Stimulated activated CD4-positive, alpha-beta T cell treated with anti-CD3 and anti-CD28 coated beads, Interleukin-12 subunit alpha, Interleukin-12 subunit beta, amount 100 ng/mL, for 24 hours (primary cell): ENCODE measurements around the gene NME4.

ENCODE experiments used
- DNase-seq, 2 experiments: peaks; one replicate each; pipeline ENCODE4 v3.0.0-alpha.2; 2020; ENCODE audit warnings: low read depth in 2 of 2

Gene NME4

DNA sequence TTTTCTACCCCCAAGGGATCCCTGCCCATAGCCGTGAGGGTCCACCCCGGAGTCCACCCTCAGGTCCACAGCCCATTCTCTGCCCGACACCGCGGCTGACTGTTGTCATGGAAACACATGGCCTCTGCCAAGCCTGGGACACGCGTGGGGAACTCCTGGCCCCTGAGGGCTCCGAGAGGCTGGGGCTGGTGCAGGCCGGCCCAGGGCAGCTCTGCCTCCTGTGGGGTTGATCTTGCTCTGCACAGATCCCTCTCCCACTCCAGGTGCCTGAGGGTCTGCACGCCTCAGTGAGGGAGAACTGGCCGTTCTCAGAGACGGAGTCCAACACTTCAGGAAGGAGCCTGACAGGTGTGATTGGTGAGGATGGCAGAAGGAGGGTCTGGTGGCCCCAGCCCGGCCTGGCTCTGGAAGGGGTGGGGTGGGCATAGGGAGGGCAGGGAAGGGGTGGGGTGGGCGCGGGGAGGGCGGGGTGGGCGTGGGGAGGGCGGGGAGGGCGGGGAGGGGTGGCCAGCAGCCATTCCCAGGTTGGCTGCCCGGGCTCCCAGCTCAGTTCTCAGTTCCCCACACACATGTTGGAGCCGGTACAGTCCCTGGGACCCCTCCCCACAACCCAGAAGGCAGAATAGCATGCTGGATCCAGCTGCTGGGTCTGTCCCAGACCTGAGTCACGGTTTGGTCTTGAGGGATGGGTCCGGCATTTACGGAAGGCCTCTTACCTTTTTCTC is 33.1 kb upstream of the NME4 start:
- no peak for DNase-seq

DNA sequence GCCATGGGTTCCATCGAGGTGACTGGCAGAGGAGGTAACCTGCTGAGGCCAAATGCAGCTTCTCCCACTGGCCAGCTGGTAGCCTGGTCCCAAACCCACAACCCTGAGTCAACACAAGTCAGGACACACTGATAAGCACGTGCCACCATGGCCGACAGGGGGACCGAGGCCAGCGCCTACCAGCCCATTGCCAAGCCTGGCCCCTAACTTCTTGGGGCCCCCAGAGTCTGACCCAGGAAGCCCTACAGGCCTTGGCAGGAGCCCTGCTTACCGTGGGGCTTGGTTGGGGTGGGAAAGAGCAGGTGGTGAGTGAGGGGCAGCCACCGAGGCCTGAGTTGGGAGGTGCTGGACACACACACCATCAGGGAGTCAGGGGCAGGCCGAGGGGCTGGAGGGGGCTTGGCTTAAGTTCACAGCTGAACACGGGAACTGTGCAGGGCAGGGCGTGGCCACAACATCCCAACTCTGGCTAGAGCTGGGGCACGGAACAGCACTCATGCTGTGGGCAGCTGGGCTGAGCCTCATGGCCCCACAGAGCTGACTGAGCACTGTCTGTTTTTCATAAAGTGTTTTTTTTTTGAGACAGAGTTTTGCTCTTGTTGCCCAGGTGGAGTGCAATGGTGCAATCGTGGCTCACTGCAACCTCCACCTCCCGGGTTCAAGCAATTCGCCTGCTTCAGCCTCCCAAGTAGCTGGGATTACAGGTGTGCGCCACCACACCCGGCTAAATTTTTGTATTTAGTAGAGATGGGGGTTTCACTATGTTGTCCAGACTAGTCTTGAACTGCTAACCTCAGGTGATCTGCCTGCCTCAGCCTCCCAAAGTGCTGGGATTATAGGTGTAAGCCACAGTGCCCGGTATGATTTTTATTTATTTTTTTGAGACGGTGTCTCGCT is 32.2 kb upstream of the NME4 start:
- no peak for DNase-seq

DNA sequence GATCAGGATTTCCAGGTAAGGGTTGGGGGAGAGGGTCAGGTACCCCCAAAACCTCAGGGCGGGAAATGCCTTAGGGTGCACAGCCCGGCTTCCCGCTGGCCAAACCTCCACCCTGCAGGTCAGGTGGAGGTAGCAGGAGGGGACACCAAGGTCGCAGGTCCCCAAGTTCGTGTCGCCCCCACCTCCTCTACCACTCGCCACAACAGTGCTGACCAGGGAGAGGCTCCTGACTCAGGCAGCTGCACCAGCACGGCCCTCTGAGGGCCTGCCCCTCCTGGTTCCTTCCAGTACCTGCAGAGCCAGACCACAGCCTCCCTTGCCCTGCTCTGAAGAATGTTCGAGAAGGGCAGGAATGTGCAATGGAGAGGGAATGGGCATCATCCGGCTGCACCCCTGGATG is 30.5 kb upstream of the NME4 start:
- DNase-seq: no peak

DNA sequence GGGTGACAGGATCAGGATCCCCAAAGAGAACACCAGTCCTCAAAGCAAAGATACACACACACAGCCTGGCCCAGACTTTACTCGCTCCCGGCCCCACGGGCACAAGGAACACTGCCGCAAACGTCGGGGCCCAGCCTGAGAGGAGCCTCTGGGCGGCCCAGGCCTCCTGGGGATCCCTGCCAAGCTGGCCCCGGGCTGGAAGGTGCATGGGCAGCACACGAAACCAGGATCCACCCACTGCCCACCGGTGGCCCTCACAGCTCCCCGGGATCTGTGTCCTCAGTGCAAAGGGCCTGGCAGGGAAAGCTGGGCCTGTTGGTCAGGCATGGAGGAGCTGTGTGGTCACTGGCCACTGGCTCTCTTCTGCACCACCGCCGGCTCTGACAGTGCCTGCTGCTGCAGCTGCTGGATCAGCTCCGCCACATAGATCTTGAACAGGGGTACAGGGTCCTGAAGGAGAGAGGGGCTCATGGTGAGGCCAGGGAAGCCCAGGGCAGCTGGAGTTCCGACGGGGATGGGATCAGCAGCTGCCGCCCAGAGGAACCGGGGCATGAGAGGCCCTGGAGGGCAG is 29.6 kb upstream of the NME4 start:
- DNase-seq: no peak

DNA sequence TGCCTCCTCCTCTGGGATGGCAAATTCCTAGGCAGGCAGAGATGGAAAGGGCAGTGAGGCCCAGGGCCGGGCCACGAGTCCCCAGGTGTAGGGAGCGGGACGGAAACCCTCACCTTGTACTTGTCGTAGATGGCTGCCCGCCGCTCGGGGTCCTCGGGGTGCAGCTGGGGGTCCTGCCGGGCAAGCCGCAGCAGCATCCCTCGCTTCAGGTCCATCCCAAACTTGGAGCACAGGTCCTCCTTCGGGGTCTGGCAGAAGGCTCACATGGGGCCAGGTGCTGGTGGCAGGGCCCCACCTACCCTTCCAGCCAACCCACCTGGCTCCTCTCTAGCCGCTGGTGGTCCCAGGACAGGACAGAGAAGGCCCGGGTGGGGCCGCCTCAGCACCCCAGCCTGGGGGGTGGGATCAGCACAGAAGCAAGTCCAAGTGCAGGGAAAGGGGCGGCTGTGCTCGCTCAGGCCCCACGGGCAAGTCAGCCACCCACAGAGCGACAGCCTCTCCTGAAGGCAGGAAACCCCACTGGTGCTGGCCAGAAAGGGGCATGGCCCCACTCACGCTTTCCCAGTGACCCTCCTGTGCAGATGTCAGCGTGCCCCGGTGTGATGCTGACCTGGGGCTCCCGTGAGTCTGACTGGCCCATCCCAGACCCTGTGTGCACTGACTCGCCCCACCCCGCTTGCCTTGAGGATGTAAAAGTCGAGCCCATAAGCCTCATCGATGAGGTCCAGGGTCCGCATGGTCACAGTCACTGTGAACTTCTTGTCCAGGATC is 28.4 kb upstream of the NME4 start:
- no peak for DNase-seq

DNA sequence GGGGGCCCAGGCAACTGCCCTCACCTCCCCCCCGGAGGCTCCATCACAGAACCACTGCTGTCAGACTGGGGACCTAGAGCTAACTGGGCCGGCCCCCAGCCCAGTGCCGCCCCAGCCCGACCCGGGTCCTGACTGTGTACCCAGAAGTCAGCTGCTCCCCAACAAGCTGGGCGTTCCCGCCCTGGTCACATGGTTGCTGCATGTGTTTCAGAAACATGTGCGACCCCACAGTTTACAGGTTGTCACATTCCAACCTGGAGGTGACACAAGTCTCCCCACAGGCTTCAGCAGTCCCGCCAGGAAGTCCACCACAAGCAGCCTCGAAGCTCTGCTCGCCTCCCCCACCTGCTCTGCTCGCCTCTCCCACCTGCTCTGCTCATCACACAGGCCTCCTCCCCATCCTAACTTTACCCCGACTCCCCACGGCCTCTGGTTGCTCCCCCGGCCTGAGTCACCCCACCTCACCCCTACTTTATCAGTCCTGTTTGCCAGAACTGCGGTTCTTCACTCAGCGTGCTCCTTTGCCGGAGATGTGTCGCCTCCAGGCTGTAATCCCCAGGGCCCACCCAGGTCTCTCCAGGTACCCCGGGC is 27.6 kb upstream of the NME4 start:
- no peak for DNase-seq

DNA sequence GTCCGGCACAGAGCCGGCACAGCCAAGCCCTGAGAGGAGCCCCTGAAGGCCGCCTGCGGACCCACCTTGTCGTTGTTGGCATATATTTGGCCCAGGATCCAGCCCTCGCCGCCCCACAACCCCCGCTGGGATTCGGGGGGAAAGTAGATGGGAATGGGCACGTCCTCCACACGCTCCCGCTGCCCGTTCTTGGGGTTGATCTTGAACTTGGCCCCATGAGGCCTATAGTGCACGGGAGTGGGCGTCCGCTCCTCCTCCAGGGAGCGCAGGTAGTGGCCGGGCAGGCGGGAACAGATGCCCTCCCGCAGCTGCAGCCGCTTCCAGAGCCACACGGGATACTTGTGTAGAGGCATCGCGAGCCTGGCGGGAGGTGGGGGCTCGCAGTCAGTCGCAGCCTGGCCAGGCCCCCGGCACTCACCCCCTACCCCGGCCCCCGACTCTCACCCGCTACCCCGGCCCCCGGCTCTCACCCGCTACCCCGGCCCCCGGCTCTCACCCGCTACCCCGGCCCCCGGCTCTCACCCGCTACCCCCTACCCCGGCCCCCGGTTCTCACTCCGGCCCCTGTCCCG is 27.0 kb upstream of the NME4 start:
- DNase-seq: no peak

DNA sequence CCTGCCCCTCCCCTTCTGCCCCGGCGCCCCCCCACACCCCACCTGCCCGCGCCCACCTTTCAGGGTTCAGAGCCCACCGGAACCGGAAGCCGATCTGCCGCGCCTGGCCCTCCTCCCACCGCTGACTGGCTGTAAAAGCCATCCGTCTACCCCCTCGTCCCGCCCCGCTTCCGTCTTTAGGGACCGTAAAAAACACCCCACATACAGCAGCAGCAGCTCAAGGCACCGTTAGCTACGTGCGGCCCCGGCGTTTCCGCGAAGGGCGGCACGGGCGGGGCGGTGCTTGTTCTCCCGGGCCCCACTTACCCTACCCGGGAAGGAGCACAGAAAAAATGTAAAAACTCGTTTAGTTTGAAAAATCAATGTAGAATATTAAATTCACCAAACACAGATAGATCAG is 26.6 kb upstream of the NME4 start, which contains the start of gene MRPL28:
TSS of gene MRPL28 (minus strand) at position 96 of the 400 bp plus-strand sequence. CDS start 320 bp downstream, outside the sequence.
- DNase-seq: peak; percentile 81 to 92

DNA sequence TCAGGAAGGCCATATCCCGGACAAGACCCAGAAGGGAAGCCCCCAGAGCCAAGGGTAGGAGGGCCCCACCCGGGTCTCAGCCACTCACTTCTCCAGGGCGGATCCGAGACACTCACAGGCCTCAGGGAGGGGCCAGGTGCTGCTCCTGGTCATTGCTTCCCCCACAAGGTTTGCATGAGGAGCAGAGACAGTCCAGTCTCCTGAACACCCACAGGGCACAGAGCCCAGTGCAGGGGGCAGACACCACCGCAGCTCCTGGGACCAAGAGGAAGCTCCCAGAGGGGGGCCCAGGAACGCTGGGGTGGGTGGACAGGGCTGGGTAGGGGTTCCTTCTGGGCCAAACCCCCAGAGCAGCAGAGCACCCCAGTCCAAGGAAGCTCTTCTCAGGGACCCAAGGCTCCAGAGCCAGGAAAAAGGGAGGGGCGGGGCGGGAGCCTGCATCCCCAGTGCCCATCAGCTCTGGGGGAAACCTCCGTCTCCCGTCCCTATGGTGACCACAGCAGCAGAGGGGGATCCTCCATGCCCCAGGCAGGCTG is 26.0 kb upstream of the NME4 start:
- DNase-seq: no peak

DNA sequence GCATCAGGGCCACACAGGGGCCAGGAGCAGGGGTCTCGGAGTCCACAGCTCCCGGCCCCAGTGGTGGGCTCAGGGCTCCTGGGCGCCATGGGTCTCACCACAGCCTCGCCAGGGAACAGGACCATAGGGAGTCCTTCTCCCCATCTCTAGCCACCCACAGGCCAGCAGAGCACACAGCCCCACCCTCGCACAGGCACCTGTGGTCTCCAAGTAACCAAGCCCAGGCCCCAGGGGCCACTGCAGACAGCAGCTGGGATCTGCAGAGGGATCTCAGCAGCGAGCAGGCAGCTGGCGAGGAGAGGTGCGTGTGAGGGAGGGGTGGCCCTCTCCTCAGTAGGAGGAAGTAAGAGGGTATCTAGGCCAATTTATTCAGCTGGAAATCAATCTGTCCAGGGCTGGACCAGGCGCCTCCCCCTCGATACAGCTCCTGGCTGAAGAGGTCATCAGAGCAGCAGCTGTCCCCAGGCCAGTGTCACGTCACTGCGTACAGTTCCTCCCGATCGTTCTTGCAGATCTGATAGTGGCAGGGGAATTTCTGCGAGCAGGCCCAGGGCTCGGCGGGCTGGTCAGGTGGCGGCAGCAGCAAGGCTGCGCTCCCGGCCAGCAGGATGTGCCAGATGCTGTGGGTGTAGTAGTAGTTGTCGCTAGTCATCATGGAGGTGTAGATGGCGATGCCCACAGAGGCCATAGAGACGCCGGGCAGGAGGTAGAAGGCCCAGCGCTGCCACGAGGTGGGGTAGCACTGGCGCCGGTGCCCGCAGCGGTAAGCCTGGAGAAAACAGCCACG is 25.3 kb upstream of the NME4 start:
- DNase-seq: no peak

DNA sequence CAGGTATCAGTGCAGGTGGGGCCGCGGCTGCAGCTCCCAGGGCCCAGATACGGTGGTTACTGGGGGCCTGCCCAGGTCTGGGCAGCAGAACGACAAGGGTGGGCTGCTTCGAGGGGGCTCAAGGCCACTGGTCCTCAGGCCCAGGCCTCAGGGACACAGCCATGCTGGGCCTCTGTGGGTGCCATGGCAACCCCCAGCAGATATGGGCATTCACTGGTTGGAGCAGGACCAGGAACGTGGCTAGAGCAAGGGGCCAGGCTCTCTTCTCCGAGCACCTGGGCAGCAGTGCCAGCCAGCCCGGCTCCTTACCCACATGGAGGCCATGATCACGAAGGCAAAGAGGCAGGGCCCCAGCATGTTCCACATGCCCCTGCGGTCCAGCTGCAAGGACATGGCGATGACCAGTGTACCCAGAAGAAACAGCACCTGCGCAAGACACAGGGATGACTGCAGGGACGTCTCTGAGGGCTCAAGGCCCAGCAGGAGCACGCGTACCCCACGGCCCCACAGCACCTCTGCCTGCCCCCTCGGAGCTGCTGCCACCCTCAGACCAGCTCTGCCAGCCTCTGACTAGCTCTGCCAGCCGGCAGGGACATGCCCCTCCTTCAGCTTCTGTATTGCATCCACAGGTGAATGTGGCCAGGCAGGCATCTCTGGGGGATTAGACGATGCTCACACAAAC is 24.6 kb upstream of the NME4 start:
- DNase-seq: no peak

DNA sequence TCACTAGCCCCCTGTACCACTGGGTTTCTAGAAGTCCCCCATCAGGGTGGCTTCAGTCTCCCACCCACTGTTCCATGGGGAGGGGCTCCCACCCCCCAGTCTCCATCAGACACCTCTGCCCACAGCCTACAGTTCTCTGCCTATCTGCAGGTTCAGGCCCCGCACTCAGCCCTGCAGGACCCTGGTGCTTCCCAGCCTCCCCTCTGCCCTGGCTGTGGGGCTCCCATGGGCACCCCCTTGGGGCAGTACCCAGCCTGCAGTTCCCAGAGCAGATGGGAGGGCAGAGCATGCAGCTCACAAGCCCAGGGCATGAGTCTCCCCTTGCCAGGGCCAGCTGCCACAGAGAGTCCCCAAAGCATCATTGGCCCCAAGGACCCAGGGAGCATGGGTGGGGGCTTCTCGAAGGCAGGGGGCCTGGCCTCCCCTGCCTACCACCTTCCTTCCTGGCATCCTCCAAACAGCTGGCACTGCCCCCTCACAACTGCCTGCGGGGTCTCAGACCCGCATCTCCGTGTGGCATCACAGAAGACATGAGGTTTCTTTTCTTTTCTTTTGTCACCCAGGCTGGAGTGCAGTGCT is 23.9 kb upstream of the NME4 start:
- no peak for DNase-seq

DNA sequence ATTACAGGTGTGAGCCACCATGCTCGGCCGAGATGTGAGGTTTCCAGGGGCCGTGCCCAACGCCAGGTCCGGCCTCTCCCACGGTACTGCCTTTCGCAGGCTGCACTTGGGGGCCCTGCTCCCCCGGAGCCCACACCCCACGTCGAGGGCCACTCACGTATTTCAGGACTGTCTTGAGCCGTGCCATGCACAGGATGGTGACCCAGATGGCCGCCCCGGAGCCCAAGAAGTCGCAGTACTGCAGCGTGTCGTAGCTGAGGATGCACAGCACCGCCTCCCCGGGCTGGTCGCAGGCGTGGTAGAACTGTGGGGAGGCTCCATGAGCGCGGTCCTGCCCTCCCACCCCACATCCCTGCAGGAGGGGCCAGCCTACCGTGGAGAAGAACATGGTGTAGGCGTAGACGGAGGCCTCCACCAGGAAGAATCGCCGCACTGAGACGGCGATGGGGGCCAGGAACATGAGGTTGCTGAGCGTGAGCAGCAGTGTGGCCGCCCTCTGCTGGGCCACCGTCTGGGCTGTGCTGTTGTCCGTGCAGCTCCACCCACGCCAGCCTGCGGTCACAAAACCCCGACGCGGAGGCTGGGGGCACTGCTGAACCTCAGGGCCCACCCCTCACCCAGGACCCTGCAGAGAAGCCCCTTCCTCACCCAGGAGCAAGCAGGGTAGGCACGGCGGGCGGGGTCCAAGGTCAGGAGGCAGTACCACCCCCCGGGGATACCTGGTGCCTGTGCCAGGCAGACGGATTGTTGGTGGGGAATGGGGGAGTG is 23.0 kb upstream of the NME4 start:
- no peak for DNase-seq

DNA sequence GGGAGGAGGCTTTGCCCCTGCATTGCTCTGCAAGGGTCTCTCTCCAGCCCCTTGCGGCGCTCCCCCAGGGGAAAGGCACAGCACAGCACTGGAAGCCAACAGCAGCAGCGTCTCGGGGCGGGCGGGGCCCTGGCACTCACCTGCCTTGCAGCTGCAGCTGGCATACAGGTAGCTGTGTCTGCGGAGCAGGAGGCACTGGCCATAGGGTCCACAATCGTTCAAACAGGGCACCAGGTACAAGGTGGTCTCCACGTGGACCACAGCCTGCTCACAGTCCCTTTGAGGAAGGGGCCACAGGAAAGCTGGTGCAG is 22.4 kb upstream of the NME4 start:
- DNase-seq: no peak

DNA sequence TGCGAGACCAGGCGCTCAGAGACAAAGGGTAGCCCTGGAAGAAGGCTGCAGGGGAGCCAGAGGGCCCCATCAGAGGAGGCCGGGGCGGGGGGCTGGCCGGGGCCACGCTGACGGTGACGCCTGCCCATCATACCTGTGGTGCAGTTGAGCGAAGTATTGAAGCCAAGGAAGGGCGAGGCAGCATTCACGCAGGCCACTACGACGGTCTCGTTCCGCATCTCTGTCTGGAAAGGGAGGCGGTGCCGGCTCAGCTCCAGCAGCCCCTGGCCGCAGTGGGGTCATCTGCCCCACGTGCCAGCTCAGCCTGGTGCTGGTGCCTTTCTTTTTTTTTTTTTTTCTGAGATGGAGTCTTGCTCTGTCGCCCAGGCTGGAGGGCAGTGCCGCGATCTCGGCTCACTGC is 21.8 kb upstream of the NME4 start:
- DNase-seq: no peak

DNA sequence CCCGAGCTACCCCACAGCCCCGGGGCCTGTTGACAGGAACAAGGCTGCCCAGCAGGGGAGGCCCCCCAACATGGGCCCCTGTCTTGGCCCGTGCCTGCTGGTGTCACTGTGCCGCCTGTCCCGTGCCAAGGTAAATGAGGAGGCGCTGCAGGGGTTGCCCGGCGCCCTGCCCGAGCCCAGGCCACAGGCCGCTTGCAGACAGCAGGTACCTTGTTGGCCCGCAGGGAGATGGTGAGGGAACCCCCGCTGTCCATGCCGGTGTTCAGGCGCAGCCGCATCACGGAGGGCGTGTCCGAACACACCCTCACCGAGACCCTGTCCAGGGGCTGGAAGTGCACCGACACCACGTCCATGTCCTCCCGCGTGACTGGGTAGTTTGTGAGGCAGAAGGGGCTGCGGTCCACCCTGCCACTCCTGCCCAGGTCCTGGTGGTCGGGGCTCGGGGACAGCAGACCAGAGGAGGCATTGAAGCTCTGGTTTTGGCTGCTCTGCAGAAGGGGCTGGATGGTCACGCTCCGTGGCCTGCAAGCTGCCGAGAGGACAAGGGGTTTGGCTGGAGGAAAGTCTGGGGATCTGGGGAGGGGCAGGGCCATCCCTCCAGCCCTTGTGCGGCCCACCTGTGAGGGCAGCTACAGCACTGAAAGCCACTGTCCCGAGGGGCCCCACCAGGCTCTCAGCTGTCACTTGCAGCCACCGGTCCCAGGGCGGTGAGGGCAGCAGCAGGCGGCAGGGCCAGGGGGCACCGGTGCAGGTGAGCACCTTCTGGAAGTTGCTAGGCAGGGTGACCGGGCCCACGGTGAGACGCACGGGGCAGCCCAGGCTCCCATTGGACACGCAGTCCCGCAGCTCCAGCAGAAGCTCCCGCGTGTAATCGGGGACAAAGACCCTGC is 20.8 kb upstream of the NME4 start:
- DNase-seq: no peak

DNA sequence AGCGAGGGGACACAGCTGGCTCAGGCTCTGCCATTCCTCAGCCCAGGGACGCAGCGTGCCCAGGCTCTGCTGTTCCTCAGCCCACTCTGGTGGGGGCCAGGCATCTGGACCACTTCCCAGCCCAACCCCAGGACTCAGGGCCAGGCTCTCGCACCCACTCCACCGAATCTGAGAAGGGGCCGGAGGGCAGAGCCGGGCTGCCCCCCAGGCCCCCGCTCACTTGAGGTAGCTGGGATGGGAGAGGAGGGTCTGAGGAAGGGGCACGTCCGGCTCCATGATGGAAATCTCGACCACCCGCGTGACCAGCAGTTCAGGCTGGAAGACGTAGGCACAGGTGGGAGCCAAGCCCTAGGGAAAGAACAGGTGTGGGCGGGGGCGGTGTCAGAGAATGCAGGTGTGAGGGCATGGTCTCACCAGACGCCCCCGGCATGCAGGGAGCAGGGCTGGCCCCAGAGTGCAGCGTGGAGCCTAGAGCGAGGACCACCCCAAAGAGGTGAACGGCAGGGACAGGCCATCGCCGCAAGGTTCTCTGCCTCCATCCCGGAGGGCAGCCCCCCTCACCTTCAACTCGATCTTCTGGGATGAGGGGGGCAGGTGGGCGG is 20.1 kb upstream of the NME4 start:
- no peak for DNase-seq
